Measurements from ENCODE around the gene OR4P4. TPM values are rescaled to one million over a fixed set of nuclear protein-coding genes. Genes with fewer than 3 reads are reported as not detected.

OR4P4 gene
- not detected in 2 replicates for total RNA-seq (2014; rRNA removed; shearing (Covaris generic))

GRCh38 chr11:55634813-55635212 is at the start of gene OR4P4:
Gene OR4P4 (plus strand): TSS chr11:55635113.
- no peak for DNase-seq (ENCODE audit: low spot score)

GRCh38 chr11:55607545-55607944 is 27.4 kb upstream of the OR4P4 start, which contains the start of gene OR4C11:
Gene OR4C11 (minus strand): TSS chr11:55607645. CDS start chr11:55604373, 3,272 bp downstream.
- DNase-seq (ENCODE audit: low spot score): no peak

GRCh38 chr11:55624531-55624930 is 10.4 kb upstream of the OR4P4 start:
- no peak for DNase-seq (ENCODE audit: low spot score)

GRCh38 chr11:55648027-55648426 is 13.1 kb downstream of the OR4P4 start, which contains the start of gene OR4S2:
Gene OR4S2 (plus strand): TSS chr11:55648327. CDS start chr11:55650904, 2,577 bp downstream.
- DNase-seq (ENCODE audit: low spot score): no peak

GRCh38 chr11:55652560-55652959 is 17.6 kb downstream of the OR4P4 start:
- DNase-seq (ENCODE audit: low spot score): no peak

- DNase-seq (ENCODE audit: low spot score): no peak
These were observed 20.2 kb downstream of the OR4P4 start for GRCh38 chr11:55655096-55655495.

- DNase-seq (ENCODE audit: low spot score): no peak
These were observed 23.2 kb downstream of the OR4P4 start for GRCh38 chr11:55658031-55658573.

- DNase-seq (ENCODE audit: low spot score): no peak
These were observed 23.7 kb downstream of the OR4P4 start for GRCh38 chr11:55658608-55659007.

- DNase-seq (ENCODE audit: low spot score): no peak
These were observed 27.0 kb downstream of the OR4P4 start, which contains the start of gene OR4C6 for GRCh38 chr11:55661901-55662300. Gene OR4C6 (plus strand): TSS chr11:55662201. CDS start chr11:55665167, 2,966 bp downstream.

- DNase-seq (ENCODE audit: low spot score): no peak
These were observed 34.5 kb downstream of the OR4P4 start for GRCh38 chr11:55669376-55669775.

GRCh38 chr11:55673860-55674259 is 38.9 kb downstream of the OR4P4 start:
- DNase-seq (ENCODE audit: low spot score): no peak

Other genes with a start within 250 kb of the OR4P4 start
- gene OR4C15, start 80.6 kb upstream of the OR4P4 start, total RNA-seq (2014; rRNA removed; shearing (Covaris generic)): not detected in 2 replicates
- not detected in 2 replicates for gene OR4C16, start 63.0 kb upstream of the OR4P4 start, total RNA-seq (2014; rRNA removed; shearing (Covaris generic))
- not detected in 2 replicates for gene OR4C11, start 27.5 kb upstream of the OR4P4 start, total RNA-seq (2014; rRNA removed; shearing (Covaris generic))
- gene OR4S2, start 13.2 kb downstream of the OR4P4 start, total RNA-seq (2014; rRNA removed; shearing (Covaris generic)): not detected in 2 replicates
- not detected in 2 replicates for gene OR4C6, start 27.1 kb downstream of the OR4P4 start, total RNA-seq (2014; rRNA removed; shearing (Covaris generic))
- gene OR5D13, start 138.3 kb downstream of the OR4P4 start, total RNA-seq (2014; rRNA removed; shearing (Covaris generic)): not detected in 2 replicates
- not detected in 2 replicates for gene OR5D14, start 160.4 kb downstream of the OR4P4 start, total RNA-seq (2014; rRNA removed; shearing (Covaris generic))
- gene OR5L1, start 176.3 kb downstream of the OR4P4 start, total RNA-seq (2014; rRNA removed; shearing (Covaris generic)): not detected in 2 replicates
- not detected in 2 replicates for gene OR5D18, start 184.5 kb downstream of the OR4P4 start, total RNA-seq (2014; rRNA removed; shearing (Covaris generic))
- not detected in 2 replicates for gene OR5L2, start 192.1 kb downstream of the OR4P4 start, total RNA-seq (2014; rRNA removed; shearing (Covaris generic))
- not detected in 2 replicates for gene OR5D16, start 203.6 kb downstream of the OR4P4 start, total RNA-seq (2014; rRNA removed; shearing (Covaris generic))
- not detected in 2 replicates for gene TRIM51, start 248.2 kb downstream of the OR4P4 start, total RNA-seq (2014; rRNA removed; shearing (Covaris generic))

All from A172 (cell line).